ENCODE results near the gene CLIC5.
A peak's percentile ranks its signal among the peaks of the same experiment; 100 is the strongest.

CLIC5 gene

DNA sequence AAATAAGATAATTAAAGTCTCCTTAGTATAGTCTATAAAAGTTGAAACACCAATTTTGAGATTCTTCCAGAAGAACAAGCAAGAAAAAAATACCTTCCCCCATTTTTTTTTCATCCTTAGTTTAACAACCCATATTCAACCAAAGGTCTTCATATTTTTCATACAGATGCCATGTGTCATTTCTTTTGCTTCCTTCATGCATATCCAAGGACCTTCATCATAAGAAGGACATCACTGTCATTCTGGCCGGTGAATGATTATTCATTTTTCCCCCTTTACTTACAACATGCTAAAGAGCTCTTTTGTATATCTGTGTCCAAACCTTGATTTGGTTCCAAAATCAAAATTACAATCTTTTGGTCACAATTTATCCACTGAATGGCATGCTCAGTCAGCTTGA is 21.3 kb upstream of the CLIC5 start:
- no peak for DNase-seq (ENCODE audit: low read depth in 1 of 2, low spot score in 1 of 2)

- DNase-seq (ENCODE audit: low read depth in 1 of 2, low spot score in 1 of 2) = no peak
These were observed 19.6 kb upstream of the CLIC5 start for GRCh38 chr6:46035242-46035641.

DNA sequence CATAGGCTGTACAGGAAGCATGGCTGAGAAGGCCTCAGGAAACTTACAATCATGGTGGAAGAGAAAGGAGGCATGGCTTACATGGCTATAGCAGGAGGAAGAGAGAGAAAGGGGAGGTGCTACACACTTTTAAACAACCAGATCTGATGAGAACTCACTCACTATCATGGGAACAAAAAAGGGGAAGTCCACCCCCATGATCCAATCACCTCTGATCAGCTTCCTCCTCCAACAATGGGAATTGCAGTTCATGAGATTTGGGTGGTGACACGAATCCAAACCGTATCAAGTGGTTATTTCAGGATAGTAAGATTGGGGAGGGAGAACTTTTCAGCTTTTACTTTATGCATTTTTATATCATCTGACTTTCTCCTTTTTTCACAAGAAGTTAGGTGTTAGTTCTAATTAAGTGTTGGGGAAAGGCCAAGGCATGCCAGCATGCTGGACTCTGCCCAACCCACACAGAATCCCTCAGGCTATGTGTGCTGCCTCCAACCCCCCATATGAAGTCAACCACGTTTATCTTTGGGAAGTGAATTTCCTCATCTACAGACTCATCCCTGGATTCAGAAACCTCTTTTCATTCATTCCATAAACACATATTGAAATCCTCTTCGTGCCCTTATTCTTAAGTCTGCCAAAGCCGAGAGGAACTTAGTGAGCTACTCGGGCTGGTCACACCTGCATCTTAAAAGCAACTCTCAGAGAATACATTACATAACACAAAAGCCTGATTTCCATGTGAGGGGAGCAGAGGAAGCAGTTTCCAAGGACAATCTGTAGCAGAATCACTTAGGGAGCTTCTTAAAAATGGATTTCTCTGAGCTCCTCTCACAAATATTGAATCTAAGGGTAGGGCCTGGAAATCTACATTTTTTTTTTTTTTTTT is 16.7 kb upstream of the CLIC5 start:
- DNase-seq (ENCODE audit: low read depth in 1 of 2, low spot score in 1 of 2) = no peak

DNA sequence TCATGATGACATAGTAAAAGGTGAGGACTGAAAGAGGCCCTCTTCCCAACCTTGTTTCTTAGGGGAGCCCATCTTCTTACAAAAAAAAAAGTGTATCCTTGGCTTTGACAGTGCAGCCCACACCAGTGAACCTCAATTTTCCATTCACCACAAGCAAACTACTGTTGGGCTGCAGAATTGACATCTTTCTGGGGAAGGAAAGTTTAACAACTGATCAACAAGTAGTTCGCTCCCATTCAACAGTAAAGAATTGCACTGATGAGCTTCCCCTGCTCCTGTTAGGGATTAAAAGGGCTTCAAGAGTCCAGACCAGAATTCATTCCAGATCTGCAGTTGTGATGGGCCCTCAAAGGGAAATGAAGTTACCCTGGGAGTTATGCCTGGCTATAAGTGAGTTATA is 13.9 kb upstream of the CLIC5 start:
- DNase-seq (ENCODE audit: low read depth in 1 of 2, low spot score in 1 of 2) = no peak

GRCh38 chr6:46026307-46026706 is 10.6 kb upstream of the CLIC5 start:
- DNase-seq (ENCODE audit: low read depth in 1 of 2, low spot score in 1 of 2) = no peak

DNA sequence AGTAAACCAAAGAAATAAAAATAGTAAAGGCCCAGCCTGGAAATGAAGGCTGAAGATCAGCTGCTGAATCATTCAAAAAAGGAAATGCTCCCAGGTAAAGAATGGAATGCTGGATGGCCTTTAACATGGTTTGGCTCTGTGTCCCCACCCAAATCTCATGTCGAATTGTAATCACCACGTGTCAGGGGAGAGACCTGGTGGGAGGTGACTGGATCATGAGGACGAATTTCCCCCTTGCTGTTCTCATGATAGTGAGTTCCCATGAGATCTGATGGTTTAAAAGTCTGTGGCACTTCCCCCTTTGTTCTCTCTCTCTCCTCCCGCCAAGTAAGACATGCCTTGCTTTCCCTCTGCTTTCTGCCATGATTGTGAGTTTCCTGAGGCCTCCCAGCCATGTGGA is 9.9 kb upstream of the CLIC5 start:
- DNase-seq (ENCODE audit: low read depth in 1 of 2, low spot score in 1 of 2) = no peak

- no peak for DNase-seq (ENCODE audit: low read depth in 1 of 2, low spot score in 1 of 2)
These were observed 8.6 kb upstream of the CLIC5 start for GRCh38 chr6:46024124-46024769.

GRCh38 chr6:46023216-46023915 is 7.7 kb upstream of the CLIC5 start:
- DNase-seq (ENCODE audit: low read depth in 1 of 2, low spot score in 1 of 2) = no peak

DNA sequence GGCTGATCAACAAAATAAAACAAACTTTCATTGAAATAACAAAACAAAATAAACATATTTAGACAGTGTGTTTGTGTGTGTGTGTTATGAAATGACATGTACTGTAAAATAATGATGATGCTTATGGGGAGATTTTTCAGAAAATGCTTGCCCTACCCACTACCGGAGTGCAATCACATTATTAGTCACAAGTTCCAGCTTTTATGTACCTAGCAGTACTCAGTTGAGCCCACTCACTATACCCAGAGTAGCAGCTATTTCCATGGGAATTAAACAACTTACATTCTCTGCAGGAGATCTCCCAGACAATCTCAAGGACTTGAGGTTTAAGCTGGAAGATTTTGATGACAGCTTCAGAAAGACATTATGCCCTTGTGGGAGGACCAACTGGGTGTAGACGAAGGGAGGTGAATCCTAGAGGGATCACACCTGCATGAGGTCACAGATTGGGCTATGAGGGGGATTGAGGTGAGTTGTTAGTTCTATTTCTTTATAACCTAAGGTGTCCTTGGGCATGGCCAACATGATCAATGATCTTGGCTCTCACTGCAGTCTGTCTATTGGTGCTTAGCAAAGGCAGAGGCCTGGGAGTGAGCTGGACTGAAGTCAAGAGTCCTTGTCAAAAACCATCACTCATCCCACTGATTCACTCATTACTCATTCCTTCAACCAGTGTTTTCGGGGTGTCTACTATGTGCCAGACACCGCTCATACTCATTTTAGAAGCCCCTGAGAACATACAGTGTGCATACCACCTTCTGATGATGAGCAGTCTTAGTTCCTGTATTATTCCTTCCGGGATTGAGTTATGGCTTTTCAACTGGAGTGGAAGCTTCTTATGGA is 6.7 kb upstream of the CLIC5 start:
- DNase-seq (ENCODE audit: low read depth in 1 of 2, low spot score in 1 of 2) = no peak

- DNase-seq (ENCODE audit: low read depth in 1 of 2, low spot score in 1 of 2) = no peak
These were observed 2.1 kb upstream of the CLIC5 start for GRCh38 chr6:46017726-46018125.

- no peak for DNase-seq (ENCODE audit: low read depth in 1 of 2, low spot score in 1 of 2)
These were observed 476 bp upstream of the CLIC5 start for GRCh38 chr6:46016063-46016608.

DNA sequence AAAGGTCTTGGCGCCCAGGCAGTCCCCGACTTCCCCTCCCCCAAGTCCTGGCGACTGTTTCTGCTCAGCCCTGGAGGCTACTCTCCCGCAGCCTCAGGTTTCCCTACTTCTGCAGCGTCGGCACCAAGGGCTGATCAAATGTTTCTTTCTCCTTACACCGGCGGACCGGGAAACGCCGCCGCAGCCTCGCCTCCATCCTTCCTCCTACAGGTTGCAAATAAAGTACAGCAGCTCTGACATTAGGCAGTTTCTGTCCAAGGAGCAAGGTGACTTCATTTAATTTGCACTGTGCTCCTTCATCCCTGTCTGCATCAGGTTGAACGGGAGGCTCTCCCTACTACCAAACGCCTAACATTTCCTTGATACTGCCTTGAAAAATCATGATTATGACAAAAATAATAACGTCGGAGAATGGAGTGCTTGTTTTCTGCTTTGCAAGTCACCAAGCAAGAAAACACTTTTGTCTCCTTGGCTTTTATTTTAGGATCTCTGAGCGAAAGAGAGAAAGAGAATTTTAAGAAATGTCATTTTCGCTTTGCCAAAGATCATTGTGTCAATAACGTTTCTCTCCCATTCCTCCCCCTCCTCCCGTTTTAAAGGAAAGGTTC is 1.0 kb downstream of the CLIC5 start:
- DNase-seq (ENCODE audit: low read depth in 1 of 2, low spot score in 1 of 2) = peak in 1 of 2 donors; percentile 5

DNA sequence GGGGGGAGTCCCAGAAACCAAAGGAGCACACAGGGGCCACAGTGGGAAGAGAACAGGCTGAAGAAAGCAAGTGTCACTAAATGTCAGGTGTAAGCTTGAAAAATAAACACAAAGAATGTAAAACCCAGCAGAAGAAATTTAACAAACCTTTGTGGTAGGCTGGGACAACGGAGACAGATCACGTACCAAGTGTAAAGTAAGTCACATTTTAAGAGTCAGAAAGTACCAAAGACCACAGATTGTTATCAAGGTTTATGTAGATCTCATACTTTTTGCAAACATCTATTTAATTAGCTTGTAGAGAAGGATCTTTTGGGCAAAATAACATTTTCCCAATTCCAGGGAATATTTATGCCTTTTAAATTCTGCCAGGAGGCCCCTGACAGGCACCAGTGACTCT is 1.6 kb downstream of the CLIC5 start:
- no peak for DNase-seq (ENCODE audit: low read depth in 1 of 2, low spot score in 1 of 2)

- DNase-seq (ENCODE audit: low read depth in 1 of 2, low spot score in 1 of 2) = no peak
These were observed 2.0 kb downstream of the CLIC5 start for GRCh38 chr6:46013639-46014038.

DNA sequence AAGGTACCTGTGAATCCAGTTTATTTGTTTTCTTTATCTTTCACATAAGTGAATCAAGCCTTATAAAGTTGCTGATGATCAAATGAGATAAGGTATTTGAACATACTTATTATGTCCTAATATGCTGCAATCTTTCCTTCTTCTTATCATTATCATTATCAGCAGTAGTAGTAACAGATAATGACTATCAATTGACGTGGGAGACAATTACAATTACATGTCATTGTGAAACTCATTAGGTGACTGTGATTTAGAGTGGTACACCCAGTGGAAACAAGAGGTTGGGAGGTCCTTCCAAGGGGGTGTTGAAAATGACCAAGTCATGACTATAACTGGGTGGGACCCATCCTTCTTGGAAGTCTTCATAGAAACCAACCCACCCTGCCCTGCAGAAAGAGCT is 2.8 kb downstream of the CLIC5 start:
- no peak for DNase-seq (ENCODE audit: low read depth in 1 of 2, low spot score in 1 of 2)

DNA sequence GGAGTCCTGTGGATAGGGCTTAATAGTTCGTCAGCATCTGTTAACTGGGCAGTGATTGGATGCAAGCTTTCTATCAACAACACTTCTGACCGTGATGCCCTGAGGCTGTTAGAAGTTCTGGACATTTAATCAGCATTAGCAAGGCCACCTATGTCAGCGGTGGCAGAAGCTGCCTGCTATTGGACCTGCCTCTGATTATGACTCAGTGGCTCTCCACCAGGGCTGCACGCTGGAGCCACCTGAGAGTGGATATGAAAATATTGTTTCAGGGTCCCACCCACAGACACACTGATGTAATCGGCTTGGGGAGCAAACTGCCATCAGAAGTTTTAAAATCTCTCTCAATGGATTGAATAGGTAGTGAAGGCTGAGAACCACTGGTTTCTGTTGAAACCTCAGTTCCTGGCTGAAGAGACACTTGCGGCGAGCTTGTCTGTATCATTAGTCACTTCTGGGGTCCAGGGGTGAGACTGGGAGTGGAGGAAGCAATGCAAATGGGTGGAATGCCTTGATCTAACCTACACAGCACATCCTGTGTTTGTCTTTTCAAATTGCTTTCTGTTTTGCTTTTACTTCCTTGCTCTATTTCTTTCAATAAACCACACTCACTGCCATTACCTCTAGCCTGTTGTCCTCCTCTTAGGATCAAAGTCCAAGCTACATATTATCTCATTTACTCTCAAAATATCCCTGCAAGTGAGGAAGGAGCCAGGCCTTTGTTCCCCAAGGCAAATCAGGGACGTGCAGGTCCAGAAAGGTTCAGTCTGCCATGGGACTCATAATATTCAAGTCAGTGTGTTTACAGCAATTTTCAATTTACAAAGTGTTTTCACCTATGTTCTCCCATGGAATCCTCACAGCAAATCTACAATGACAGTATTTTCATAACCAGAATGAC is 4.2 kb downstream of the CLIC5 start:
- peak; percentile 8 to 13 for DNase-seq (ENCODE audit: low read depth in 1 of 2, low spot score in 1 of 2)

- no peak for DNase-seq (ENCODE audit: low read depth in 1 of 2, low spot score in 1 of 2)
These were observed 4.9 kb downstream of the CLIC5 start for GRCh38 chr6:46010771-46011170.

- DNase-seq (ENCODE audit: low read depth in 1 of 2, low spot score in 1 of 2) = no peak
These were observed 5.4 kb downstream of the CLIC5 start for GRCh38 chr6:46010270-46010669.

DNA sequence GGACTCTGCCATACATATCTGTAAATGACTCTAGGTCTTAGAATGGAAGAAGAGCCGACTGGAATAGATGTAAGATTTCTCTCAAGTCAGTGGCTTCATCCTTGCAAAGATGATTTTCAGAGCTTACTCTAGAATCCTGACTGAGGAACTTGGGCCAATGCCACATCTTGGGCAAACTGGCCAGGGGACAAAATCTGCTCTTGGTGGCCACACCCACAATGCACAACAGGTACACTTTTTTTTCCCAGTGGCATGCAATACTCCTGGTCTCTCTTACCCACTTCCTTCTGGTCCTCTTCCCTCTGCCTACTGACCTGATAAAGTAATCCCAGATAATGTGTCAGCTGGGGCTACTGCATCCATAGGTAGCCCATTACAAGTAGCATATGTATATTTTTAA is 13.4 kb downstream of the CLIC5 start:
- DNase-seq (ENCODE audit: low read depth in 1 of 2, low spot score in 1 of 2) = no peak
